Raji (cell line): ENCODE data around the gene BHLHA15.

Source experiments
- POLR2A ChIP-seq: IDR thresholded peaks from 2 replicates; pipeline ENCODE4 v1.6.1; 2011; ENCODE audit warnings: low read depth, low read length, control low read depth; ENCODE audit not compliant: insufficient read depth

Gene BHLHA15

GRCh38 chr7:98211221-98211675, at the start of gene BHLHA15:
Gene BHLHA15 (plus strand): TSS chr7:98211439. CDS start chr7:98212310, 871 bp downstream.
- no peak for TF ChIP-seq POLR2A

DNA sequence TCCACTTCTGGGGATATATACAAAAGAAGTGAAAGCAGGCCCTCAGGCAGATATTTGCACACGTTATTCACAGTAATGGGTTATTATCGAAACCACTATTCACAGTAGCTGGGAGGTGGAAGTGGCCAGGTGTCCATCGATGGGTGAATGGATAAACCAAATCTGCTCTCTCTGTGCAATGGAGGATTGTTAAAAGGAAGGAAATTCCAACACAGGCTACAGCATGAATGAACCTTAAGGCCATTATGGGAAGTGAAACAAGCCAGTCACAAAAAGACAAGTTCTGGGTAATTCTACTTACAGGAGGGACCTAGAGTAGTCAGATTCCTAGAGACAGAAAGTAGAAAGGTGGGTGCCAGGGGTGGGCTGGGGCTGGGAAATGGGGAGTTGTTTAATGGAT, 48.5 kb upstream of the BHLHA15 start:
- TF ChIP-seq POLR2A, result no peak

DNA sequence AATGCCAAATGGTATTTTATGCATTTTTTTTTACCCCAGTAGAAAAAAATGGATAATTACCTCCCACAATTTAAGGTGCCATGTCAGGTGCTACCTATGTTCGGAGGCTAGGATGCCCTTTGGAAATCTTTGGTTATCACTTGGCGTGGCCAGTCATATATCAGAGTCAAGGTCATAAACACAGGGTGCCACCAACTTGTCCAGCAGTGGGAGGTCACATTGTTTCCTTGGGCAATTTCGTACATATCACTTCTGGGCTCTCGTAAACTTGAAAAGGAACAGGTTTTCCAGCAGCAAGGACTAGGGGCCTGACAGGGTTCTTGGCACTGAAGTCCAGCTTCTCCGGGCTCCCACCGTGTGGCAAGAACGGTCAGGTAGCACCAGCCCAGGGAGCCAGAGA, 48.0 kb upstream of the BHLHA15 start:
- no peak for TF ChIP-seq POLR2A

- no peak for TF ChIP-seq POLR2A
These were observed 47.3 kb upstream of the BHLHA15 start for GRCh38 chr7:98163704-98164494.

DNA sequence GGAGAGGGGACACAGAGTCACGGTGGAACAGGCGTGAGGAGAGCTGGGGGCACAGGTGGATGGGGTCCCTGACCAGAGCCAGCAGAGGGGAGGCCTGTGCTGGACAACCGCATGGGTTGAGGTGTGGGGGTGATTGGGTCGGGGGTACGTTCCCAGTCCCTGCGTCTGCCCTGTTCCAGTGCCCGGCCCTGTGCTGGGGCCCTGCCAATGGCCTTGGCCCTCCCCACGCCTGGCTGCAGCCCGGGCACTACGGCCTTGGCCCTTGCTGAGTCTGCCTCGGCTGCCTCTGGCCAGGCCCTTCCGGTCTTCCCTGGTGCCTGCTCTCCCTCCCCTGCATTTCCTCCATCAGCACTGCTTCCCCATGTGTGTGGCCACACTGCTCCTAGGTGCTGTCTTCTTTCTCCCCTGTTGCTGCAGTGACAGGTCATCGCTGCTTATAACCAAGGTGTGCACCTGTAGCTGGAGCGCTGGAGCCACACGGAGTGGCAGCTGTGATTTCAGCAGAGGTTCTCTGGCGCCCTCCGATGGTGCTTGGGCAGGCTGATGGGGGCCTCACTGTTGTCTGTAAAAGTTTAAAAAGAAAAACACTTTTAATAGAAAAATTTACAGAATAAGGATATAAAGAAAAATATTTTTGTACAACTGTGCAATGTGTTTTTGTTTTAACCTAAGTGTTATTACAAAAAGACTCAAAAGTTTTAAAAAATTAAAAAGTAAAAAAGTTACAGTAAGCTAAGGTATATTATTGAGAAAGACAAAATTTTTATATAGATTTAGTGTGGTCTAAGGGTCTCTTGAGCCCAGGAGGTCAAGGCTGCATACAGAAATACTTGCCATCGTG, 45.2 kb upstream of the BHLHA15 start:
- no peak for TF ChIP-seq POLR2A

DNA sequence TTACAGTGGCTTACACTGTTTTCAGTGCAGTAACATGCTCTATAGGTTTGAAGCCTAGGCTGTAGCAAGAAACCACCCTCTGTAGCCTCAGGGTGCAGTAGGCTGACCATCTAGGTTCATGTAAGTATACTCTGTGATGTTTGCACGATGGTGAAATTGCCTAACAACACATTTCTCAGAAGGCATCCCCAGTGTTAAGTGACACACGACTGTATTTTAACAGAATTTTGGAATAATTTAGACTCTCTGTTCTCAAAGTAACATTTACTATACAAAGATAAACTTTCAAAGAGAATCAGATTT, 44.6 kb upstream of the BHLHA15 start:
- no peak for TF ChIP-seq POLR2A

GRCh38 chr7:98167653-98168052, 43.6 kb upstream of the BHLHA15 start:
- TF ChIP-seq POLR2A, result no peak

DNA sequence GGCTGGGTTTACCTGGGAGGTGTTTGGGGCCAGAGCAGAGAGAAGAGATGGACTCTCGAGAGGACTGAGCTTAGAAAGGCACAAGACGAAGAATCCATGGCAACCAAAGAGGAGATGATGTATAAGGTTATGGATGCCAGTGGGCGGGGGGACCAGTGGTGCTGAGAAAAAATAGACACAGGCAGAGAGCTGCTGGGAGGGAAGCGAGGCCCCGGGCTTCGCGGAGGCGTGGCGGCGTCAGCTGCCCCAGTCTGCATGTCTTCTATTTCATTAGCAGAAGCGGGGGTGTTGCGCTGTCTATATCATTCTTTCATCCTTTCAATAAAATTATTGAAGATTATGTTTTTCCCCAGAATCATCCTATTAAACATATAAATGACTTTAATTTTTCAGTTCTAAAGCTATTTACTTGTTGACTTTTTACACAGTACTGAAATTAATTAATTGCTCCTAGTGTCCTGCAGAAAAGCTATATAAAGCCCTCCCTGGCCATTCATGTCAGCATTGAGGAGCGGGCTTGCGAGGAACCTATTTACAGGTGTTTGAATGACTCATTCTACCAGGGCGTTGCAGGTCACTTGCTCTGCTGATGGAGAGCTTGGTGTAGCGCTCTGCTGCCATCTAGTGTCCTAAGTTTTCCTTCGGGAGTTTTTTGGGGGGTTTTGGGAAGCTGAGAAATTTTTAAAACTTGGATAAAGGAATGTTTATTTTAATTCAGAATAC, 42.9 kb upstream of the BHLHA15 start:
- TF ChIP-seq POLR2A, result no peak

DNA sequence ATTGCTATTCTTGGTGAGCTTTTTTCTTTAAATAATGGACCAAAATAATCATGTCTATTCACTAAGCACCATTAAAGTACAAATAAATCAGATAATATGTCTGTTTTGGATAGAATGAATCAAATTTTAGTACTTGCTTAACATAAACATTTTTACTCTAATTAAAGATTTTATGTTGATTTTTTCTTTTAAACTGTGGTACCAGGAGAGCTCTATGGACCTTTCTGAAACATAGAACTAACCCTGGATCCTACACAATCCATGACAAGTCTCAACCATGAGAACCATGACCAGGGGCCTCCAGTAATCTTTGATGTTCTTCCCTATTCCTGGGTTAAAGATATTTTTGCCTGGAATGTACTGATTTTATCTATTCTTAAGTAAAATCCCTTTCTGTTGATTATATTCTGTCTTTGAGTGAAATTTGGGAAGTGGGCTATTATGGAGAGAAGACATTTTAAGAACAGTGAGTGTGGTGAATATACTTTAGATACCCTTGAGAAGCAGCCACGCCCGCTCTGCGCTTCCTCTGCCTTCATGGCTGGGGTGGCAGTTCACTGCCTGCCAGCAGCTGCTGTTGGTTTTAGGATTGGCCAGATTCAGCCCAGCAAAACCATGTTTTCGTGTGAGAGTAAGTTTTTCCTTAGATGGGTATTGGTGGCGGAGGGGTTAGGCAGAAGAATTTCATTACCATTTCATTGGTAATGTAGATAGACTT, 42.2 kb upstream of the BHLHA15 start:
- TF ChIP-seq POLR2A, result no peak

GRCh38 chr7:98170966-98171365, 40.3 kb upstream of the BHLHA15 start:
- TF ChIP-seq POLR2A, result no peak

GRCh38 chr7:98171449-98171848, 39.8 kb upstream of the BHLHA15 start:
- no peak for TF ChIP-seq POLR2A

GRCh38 chr7:98174334-98175259, 36.6 kb upstream of the BHLHA15 start:
- TF ChIP-seq POLR2A, result no peak

- no peak for TF ChIP-seq POLR2A
These were observed 35.8 kb upstream of the BHLHA15 start for GRCh38 chr7:98175260-98175940.
